Fibroblast of skin of abdomen (primary cell): Measurements from ENCODE around the gene ROCK2.
"Not testable (repeated sequence)": the region's sequence is repeated elsewhere in the genome, so short reads cannot be mapped to it uniquely, and the experiment has no call there.

Source experiments
- DNase-seq: peaks from one replicate; pipeline ENCODE4 v3.0.0-alpha.2; 2013

ROCK2 gene

GRCh38 chr2:11339508-11340083, 4.8 kb downstream of the ROCK2 start:
- no peak for DNase-seq

- no peak for DNase-seq
Observed at GRCh38 chr2:11338580-11338979, 5.9 kb downstream of the ROCK2 start.

- no peak for DNase-seq
Observed at GRCh38 chr2:11337909-11338308, 6.5 kb downstream of the ROCK2 start.

GRCh38 chr2:11336189-11336588, 8.2 kb downstream of the ROCK2 start:
- DNase-seq: no peak

- no peak for DNase-seq
Observed at GRCh38 chr2:11333427-11334183, 10.8 kb downstream of the ROCK2 start.

GRCh38 chr2:11332596-11332995, 11.8 kb downstream of the ROCK2 start:
- DNase-seq: no peak

- peak; percentile 7 for DNase-seq
Observed at GRCh38 chr2:11330457-11331142, 13.8 kb downstream of the ROCK2 start.

GRCh38 chr2:11329776-11330175, 14.7 kb downstream of the ROCK2 start:
- peak; percentile 67 for DNase-seq

GRCh38 chr2:11328522-11328921, 15.9 kb downstream of the ROCK2 start:
- not testable (repeated sequence) for DNase-seq

- no peak for DNase-seq
Observed at GRCh38 chr2:11327871-11328270, 16.6 kb downstream of the ROCK2 start.

GRCh38 chr2:11326677-11327211, 17.7 kb downstream of the ROCK2 start:
- no peak for DNase-seq

- DNase-seq: no peak
Observed at GRCh38 chr2:11325961-11326676, 18.3 kb downstream of the ROCK2 start.

- DNase-seq: no peak
Observed at GRCh38 chr2:11321847-11322246, 22.6 kb downstream of the ROCK2 start.

- no peak for DNase-seq
Observed at GRCh38 chr2:11320698-11321492, 23.5 kb downstream of the ROCK2 start.

GRCh38 chr2:11319939-11320338, 24.5 kb downstream of the ROCK2 start:
- peak; percentile 77 for DNase-seq

GRCh38 chr2:11315074-11315705, 29.2 kb downstream of the ROCK2 start:
- no peak for DNase-seq

- DNase-seq: peak; percentile 33
Observed at GRCh38 chr2:11314487-11314886, 29.9 kb downstream of the ROCK2 start.

GRCh38 chr2:11312770-11313471, 31.5 kb downstream of the ROCK2 start:
- no peak for DNase-seq

- DNase-seq: no peak
Observed at GRCh38 chr2:11311543-11311942, 32.9 kb downstream of the ROCK2 start.

- no peak for DNase-seq
Observed at GRCh38 chr2:11310212-11310611, 34.2 kb downstream of the ROCK2 start.

- DNase-seq: no peak
Observed at GRCh38 chr2:11309706-11310105, 34.7 kb downstream of the ROCK2 start.
